Mesenteric fat pad (tissue), 1 donor: ENCODE data around the gene CCDC92B. TPM values are rescaled to one million over a fixed set of nuclear protein-coding genes. Genes with fewer than 3 reads are reported as not detected.

Experiments
- DNase-seq: peaks from one replicate; pipeline ENCODE4 v3.0.0-alpha.2; 2020; ENCODE audit warnings: low spot score
- total RNA-seq: library from RNA; stranded (reverse); fragmentation: NEBNext Ultra II Directional; extraction: Animal tissue kit (Norgen Biotek cat#: 25700); gene quantifications from one replicate; pipeline ENCODE4 v1.2.1, GENCODE V29; 2021
- donor health status: DM: yes; HTN: yes; CAD: no.

CCDC92B gene
- total RNA-seq, 1 donor from 2014 or later, result 0.16 TPM

DNA sequence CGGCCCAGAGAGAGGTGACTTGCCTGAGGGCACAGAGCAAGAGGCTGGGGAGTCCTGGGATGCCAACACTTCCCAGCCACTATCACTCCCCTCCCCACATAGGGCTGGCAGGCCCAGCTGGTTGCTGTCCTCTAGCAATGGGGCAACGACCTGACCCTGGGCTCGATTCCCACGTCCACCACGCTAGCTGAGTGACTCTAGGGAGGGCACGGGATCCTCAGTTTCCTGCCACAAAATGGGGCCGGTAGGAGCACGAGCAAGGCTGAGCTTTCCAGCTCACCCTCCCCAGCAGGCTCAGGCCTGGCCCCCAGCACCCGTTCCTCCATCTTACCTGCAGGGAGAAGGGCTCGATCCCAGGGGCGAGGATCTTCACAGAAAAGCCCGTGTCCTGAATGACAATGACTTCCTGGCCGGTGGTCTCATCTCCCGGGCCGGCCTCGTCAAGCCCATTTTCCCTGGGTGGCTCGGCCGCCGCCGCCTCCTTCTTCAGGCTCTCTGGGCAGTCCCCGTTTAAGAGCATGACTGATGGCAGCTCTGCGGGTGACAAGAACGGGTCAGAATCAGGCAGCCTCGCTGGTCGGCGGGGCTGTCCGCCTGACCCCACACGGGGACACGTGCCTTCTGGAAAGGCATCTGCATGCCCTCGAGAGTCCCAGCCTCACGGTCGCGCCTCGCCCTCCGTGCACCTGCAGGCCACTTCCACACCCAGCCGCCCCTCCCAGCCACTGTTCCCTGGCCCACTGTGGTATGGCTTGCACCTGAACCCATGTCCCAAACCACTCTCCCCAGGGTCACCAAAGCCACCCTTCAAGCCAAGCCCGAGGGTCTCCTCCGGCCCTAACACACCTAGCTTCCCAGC, 45.2 kb downstream of the CCDC92B start:
- DNase-seq, result no peak

DNA sequence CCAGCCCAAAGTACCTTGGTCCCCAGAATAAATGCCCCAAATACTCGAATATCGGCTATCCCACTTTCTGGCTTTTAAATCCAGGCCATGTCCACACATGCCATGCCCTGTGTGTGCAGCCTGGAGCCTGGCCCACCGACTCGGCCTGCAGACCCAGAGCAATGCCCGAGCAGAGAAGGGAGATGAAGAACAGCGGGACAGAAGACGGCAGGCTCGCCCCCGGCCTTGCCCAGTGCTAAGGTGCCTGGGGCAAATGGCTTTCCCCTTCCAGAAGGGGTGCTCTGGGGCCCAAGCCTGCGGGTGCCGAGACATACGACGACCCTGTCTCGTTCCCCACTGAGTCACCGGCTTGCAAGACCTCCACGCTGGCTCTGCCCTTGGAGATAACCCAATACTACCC, 45.8 kb downstream of the CCDC92B start:
- DNase-seq, result peak; percentile 79

DNA sequence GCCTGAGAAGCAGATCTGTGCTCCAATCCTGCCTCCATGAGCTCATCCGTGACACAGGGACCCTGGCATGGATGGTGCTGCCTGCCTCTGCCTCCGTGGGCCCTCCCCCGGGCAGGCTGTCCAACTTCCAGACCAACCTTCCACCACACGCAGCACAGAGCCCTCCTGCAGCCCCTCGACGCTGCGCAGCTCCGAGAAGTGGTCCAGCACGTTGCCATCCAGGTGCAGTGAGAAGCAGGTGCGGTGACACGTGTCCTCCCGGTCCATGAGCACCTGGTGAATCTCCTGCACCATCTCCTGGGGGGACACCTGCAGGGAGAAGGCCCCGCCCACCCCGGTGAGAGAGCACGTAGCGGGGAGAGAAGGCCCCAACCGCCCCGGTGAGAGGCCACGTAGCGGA, 46.3 kb downstream of the CCDC92B start:
- peak; percentile 81 for DNase-seq

DNA sequence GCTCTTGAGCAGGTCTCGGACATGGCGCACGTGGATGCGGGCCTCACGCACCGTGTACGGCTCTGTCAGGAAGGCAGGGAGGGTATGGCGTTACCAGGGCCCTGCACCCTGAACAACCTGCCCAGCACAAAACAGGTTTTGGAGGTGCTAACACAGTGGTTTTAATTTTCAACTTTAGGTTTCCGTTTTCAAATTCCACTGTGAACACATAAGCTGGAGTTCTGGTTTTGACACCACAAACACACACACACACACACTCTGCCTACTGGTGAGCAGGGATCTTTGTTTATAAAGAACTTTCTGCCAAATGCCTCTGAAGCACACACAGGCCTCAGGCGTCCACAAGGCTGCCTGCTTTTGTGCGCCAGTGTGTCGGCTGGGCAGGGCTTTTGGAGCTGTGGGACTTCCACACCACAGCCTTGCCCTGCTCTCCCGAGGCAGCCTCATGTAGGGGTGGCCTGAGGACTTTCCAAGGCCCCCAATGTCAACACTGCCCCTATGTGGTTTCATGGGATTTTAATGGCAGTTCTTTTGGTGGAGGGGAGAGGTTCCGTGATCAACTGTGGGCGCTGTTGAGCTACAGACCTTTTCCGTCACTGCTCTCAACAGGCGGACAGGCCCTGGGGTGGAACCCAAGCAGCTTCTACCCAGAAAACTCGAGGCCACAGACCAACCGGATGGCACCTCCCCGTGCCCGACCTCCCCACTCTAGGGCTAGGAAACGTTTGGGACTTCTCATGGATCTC, 47.3 kb downstream of the CCDC92B start:
- peak; percentile 64 for DNase-seq

DNA sequence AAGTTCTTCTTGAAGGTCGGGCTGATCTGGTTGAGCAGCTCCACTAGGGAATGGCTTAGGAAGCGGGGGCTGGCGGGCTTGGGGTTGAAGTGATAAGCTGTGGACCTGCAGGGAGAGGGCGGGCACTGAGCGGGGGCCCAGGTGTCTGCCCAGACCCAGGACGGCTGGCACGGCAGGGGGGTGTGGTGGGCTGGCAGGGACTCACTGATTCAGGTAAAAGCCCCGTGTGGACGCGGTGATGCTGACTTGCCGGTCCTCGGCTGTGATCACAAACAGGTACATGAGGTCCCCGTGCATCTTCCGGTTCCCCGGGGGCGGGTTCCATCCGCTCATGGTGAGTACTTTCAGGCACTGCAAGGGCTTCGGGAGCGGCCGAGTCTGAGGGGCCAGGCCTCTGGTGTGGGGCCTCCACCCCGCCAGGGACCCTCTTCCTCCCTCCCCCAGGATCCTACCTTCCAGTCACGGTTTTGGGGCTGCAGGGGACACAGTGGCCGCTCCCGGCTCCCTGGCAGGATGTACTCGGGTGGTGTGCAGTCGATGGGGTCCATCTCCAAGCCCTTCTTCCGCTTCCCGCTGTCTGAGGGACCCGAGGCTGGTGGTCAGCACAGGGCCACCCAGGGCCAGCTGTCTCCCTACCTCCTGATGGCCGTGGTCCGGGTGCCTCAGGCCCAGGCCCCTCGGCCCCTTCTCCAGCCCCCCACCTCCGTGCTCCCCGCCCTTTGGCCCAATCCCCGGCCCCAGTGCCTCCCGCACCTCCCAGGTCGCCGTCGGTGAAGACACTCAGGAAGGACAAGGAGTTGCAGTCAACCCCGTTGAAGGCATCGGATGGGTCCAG, 48.1 kb downstream of the CCDC92B start:
- peak; percentile 90 for DNase-seq

DNA sequence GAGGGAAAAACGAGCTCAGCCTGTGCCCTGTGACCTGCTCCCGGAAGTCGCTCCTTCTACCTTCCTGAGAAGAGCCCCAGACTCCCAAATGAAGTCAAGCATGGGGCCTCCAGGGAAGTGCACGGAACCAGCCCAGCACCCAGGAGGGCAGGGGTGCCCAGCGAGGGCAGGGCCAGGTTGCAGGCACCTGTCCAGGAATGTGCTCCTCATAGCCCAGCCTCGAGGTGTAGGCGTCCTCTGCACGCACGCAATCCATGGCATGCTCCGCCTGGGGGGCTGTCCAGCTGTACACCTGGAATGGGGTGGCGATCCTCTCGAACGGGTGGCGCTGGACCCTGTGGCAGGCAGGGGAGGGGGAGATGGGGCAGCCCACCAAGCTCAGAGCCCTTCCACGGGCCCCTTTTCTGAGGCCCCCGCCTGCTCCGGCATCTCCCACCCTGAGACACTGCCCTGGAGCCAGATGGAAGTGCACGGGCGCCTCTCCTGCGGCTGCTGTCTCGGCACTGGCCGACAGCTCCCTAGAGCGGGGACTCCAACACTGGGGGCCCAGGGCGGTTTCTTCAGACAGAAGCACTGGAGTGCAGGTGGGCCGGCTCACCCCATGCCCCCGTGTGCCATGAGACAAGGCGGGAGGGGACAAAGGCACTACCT, 48.8 kb downstream of the CCDC92B start:
- peak; percentile 82 for DNase-seq

DNA sequence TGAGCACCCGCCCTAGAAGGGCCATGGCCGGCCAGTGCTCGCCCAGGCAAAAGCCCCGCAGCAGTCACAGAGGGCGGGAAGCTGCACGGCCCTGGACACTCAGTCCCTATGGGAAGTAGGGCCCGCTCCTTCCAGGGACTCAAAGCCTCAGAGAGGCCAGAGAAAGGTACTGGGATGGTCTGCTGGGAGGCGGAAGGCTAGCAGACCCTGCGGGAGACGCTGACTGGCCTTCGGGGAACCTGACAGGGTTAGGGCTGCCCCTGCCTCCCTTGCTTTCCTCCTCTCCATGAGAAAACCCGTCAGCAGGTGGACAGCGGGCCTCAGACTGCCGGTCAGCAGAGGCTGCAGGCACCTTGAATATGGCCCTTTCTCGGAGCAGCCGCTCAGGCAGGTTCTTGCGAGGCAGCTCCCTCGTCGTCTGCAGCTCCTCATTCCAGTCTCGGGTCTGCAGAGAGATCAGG, 49.4 kb downstream of the CCDC92B start:
- DNase-seq, result peak; percentile 79

DNA sequence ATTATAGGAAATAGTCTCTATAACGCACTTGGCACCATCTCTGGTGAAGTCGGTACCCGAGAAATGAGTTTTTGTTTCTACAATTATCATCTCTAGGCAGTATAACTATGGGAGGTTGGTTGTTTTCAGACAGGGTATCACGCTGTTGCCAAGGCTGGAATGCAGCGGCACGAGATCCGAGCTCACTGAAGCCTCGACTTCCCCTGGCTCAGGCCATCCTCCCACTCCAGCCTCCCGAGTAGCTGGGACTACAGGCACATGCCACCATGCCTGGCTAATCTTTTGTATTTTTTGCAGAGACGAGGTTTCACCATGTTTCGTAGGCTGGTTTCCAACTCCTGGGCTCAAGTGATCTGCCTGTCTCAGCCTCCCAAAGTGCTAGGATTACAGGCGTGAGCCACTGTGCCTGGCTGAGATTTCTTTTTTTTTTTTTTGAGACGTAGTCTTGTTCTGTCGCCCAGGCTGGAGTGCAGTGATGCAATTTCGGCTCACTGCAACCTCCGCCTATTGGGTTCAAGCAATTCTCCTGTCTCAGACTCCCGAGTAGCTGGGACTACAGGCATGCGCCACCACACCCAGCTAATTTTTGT, 50.1 kb downstream of the CCDC92B start:
- peak; percentile 18 for DNase-seq

DNA sequence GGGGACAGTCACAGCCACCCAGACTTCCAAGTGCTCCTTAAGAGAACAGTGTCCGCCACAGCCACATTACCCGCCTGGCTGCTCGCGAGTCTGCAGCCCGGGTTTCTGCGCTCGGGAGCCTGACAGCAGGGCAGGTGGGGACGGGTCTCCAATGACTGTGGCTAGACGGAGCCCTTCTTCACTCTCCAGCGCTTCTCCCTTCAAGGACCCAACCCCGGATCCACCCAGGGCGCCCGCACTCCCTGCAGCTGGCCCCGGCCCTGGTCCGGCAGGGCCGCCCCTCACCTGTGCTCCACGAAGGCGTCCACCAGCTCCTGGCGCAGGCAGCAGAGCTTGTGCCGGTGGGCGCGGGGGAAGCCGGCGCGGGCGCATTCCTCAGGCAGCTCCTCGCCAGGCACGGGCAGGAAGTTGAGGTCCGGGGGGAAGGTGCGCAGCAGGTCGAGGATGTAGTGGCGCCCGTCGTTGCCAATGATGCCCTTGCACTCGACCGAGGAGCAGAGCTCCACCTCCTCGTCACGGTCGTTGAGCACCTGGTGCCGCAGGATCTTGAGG, 51.8 kb downstream of the CCDC92B start:
- DNase-seq, result peak; percentile 79

DNA sequence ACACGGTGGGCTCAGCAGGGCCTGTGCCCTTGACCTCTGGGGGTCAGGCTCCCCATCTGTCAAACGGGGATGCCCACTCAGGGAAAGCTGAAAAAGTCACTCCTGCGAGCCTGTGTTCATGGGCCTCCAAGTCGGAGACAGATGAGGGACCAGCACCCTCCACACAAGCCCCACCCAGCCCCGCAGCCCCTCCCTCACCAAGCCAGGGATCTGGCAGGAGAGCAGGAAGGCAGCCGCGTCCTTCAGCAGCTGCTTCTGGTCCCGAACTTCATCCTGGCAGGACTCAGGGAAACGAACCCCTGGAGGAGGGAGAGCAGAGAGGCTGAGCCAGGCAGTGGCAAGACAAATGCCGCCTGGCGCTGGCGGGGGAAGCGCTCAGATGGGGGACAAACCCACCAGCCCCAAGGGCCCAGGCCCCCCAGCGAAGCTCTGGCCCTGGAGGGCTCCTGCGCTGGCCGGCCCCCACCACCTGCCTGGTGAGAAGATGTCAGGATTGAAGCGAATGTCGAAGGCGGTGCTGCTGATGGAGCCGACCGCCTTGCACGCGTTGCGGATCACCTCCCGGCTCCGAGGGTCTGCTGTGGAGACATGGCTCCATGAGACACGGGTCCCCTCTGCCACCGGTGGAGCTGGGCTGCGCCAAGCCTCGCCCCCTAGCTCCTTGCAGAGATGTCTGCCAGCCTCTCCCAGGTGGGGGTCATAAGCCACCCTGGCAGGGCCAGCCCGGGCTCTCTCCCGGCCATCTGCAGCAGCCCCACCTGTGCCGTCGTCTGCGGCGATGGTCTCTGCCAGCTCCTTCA, 53.3 kb downstream of the CCDC92B start:
- peak; percentile 88 for DNase-seq

DNA sequence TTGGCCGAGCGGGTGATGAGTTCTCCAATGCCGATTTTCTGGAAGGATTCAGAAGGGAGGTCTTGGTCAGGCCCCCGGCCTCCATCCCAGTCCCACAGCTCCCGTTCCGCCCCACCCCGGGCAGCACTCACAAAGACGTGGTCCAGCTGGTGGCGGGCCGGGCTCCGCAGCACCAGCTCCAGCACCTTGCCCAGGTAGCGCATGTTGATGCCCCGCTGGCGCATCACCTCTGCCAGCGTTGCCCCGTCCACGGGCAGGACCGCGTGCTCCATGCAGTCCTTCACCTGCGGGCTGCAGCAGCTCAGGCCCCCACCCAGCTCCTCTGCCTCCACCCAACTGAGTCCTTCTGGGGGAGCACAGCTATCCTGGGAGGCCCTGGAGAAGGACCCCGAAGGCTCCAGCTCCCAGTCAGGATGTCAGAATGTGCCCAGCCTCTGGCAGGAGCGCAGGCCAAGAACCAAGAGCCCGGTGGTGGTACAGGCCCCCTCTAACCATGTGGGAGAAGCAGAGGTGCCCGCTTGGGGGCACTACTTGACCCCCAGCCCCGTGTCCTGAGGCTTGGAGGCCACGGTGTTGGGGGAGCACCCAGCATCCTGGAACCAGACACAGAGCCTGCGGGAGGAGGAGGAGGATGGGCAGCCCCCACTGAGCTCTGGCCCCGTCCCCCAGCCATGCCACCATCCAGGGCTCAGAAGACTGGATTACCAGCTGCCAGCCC, 54.0 kb downstream of the CCDC92B start:
- DNase-seq, result peak; percentile 85

DNA sequence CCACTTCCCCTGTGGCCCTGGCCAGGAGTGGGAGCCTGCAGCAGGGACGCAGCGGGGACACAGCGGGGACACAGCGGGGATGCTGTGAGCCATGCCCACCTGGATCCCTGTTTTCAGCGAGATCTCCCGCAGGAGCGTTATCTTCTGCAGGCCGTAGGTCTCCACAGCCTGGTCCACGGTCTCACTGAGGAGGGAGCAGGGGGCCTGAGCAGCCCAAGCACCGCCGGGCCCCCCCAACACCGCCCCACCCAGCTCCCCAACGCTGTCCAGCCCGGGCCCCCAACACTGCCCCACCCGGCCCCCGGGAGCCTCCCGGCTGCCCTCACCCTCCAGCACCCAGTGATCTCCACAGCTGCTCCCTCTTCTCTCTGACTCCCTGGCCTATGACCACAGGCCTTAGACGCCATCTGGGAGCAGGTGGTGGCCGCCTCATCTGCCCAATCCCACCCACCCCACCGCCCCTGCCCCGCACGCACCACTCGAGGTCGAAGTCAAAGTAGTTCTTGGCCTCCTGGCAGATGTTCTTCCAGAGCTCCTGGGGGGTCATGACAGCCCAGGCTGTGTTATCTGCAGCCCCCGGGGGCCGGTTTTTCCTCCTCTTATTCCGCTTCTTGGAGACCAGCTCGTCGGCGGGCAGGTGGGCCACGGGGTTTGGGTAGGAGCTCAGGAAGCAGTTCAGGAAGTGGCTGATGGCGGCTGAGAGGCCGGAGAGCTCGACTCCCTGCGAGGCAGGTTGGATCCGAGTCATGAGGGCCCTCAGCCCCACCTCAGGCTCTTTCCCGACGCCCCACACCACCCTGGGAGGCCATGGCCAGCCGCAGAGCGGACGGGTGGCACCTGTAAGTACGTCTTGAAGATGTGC, 54.8 kb downstream of the CCDC92B start:
- peak; percentile 82 for DNase-seq

DNA sequence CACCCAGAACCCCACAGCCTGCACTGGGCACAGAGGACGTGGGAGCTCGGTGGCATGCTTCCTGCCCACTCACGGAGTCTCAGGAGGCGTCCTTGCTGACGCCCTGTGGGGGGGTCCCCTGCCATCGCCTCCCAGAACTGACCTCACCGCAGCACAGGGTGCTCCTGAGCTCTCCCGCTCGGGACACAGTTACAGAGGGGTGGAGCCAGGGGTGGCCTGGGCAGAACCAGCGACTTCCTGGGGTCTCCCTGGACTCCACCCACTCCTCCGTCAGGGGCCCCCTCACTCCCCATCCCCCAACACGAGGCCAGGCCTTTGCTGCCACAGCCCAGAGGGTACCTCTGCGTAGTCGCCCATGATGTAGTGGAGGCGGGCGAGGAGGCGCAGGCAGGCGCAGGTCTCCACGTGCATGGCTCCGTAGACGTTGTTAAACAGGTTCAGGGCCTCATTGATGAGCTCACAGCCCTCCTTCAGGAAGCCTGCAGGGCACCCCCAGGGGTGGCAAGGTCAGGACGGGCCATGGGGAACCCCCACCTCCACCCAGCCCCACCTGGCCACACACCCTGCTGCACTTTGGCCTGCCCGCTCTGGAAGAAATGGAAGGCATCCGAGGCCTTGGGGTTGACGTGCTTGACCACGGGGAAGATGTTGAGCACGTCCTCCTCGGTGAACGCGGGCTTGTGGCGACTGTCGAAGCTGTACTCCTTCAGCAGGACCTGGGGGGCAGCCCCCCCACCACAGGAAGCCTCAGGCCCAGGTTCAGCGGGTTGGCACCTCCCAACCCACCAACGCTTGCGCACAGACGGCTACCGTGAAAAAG, 55.7 kb downstream of the CCDC92B start:
- DNase-seq, result peak; percentile 82

DNA sequence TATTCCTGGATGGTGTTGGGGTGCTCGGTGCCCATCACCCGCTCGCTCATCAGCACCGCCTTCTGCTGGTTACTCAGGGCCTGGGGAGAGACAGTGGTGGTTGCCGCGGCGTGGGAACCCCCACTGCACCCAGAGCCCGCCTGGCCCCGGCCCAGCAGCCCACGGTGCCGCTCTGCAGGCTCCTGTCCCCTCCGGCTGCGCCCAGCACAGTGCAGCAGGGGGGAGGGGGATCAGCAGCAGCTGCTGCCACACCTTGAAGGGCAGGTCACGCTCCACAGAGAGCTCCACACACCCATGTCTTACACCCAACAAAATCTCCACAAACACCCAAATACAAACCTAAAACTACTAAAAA, 56.7 kb downstream of the CCDC92B start:
- DNase-seq, result peak; percentile 85

DNA sequence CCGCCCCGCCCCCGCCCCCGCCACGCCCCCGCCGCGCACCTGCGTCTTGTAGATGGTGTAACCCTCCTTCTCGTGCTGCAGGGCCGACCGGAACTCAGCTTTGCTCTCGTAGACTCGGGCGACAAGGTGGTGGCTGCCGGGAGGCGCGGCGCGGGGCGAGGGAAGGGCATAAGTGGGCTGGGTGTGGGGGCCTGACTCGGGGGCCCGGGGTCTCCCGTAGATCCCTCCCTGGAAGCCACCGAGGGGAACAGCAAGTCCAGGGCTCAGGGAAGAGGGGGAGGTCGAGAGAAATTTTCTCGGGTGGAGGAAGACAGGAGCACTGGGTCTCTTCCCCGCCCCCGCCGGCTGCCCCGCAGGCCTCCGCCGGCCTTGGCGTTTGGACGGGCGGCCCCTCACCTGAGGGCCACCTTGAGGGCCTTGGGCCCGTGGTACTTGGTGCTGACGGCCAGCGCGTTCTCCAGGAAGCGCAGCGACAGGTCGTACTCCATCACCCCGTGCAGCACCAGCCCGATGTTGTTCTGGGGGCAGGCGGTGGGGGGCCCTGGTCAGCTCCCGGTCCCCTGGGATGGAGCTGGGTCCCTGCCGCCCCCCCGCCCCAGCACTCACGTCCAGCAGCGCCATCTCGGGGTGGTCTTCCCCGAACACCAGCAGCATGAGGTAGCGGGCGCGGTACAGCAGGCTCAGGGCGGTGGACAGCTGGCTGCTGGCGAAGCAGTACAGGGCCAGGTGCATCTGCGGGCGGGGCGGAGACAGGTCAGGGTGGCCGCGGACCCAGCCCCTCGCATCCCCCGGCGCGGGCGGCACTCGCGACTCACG, 57.3 kb downstream of the CCDC92B start:
- peak; percentile 88 for DNase-seq
